GM23338 (cell line): Measurements from ENCODE around the gene KDM1A.
"Not testable (repeated sequence)": the region's sequence is repeated elsewhere in the genome, so short reads cannot be mapped to it uniquely, and the experiment has no call there.

Experiments used
- CTCF ChIP-seq, 2 experiments: fragments of 200-600 bp in 1 of 2; sonication (generic) in 1 of 2; conservative IDR thresholded peaks; 2 replicates each; pipeline versions ENCODE4 v1.5.1 to v1.6.1; 2016 to 2017; ENCODE audit warnings: antibody characterized with exemption in 2 of 2, low read depth in 2 of 2, mild to moderate bottlenecking in 2 of 2, moderate library complexity in 1 of 2
- EZH2 ChIP-seq: fragments of 200-600 bp; sonication (generic); IDR thresholded peaks from one replicate; pipeline ENCODE4 v1.8.0; 2017; ENCODE audit warnings: antibody characterized with exemption, mild to moderate bottlenecking, low read depth; ENCODE audit not compliant: unreplicated experiment
- POLR2AphosphoS5 ChIP-seq: IDR thresholded peaks from 2 replicates; pipeline ENCODE4 v1.6.1; 2016; ENCODE audit warnings: antibody characterized with exemption, low read depth

GRCh38 chr1:23002218-23002617 lies 17.1 kb upstream of the KDM1A start:
- TF ChIP-seq EZH2; CTCF (conservative IDR thresholded peaks at IDR 0.05; ENCODE audit: low read depth in 2 of 2); POLR2AphosphoS5: not testable (repeated sequence)
